EH (cell line): Measurements from ENCODE around the gene ZNF133.
"Not testable (repeated sequence)": the region's sequence is repeated elsewhere in the genome, so short reads cannot be mapped to it uniquely, and the experiment has no call there.

Experiments used
- DNase-seq: peaks from one replicate; pipeline ENCODE4 v3.0.0-alpha.2; 2015; ENCODE audit warnings: low read depth

The ZNF133 gene

GRCh38 chr20:18287915-18288748 is at the start of gene ZNF133:
Gene ZNF133, plus strand, starts transcription at chr20:18288527. Its CDS starts 17,160 bp downstream, at chr20:18305687.
- peak; percentile 91 for DNase-seq

- no peak for DNase-seq
Observed at GRCh38 chr20:18240997-18241396, 47.3 kb upstream of the ZNF133 start.

GRCh38 chr20:18243802-18244201 is 44.5 kb upstream of the ZNF133 start:
- no peak for DNase-seq

- not testable (repeated sequence) for DNase-seq
Observed at GRCh38 chr20:18248545-18248944, 39.8 kb upstream of the ZNF133 start.

- no peak for DNase-seq
Observed at GRCh38 chr20:18250217-18250616, 38.1 kb upstream of the ZNF133 start.

- no peak for DNase-seq
Observed at GRCh38 chr20:18252597-18253451, 35.5 kb upstream of the ZNF133 start.

GRCh38 chr20:18254615-18255014 is 33.7 kb upstream of the ZNF133 start:
- DNase-seq, result no peak

- DNase-seq, result no peak
Observed at GRCh38 chr20:18255526-18255925, 32.8 kb upstream of the ZNF133 start.

- DNase-seq, result no peak
Observed at GRCh38 chr20:18256440-18257090, 31.8 kb upstream of the ZNF133 start.

- no peak for DNase-seq
Observed at GRCh38 chr20:18258126-18258860, 30.0 kb upstream of the ZNF133 start.

GRCh38 chr20:18259730-18260129 is 28.6 kb upstream of the ZNF133 start:
- no peak for DNase-seq

- no peak for DNase-seq
Observed at GRCh38 chr20:18263723-18264122, 24.6 kb upstream of the ZNF133 start.

GRCh38 chr20:18265441-18265840 is 22.9 kb upstream of the ZNF133 start:
- no peak for DNase-seq

- no peak for DNase-seq
Observed at GRCh38 chr20:18266282-18266681, 22.0 kb upstream of the ZNF133 start.

GRCh38 chr20:18267815-18268214 is 20.5 kb upstream of the ZNF133 start:
- DNase-seq, result no peak

- no peak for DNase-seq
Observed at GRCh38 chr20:18271160-18271559, 17.2 kb upstream of the ZNF133 start.

GRCh38 chr20:18272451-18272850 is 15.9 kb upstream of the ZNF133 start:
- DNase-seq, result peak; percentile 29

GRCh38 chr20:18273738-18274137 is 14.6 kb upstream of the ZNF133 start:
- no peak for DNase-seq

- DNase-seq, result not testable (repeated sequence)
Observed at GRCh38 chr20:18275960-18276359, 12.4 kb upstream of the ZNF133 start.

GRCh38 chr20:18276821-18277220 is 11.5 kb upstream of the ZNF133 start:
- DNase-seq, result peak; percentile 68

- DNase-seq, result peak; percentile 17
Observed at GRCh38 chr20:18279242-18279641, 9.1 kb upstream of the ZNF133 start.
